ENCODE data around the gene ZNF564. TPM values are rescaled to one million over a fixed set of nuclear protein-coding genes. Genes with fewer than 3 reads are reported as not detected.
A peak's percentile ranks its signal among the peaks of the same experiment; 100 is the strongest.

Gene ZNF564
- total RNA-seq, 2 donors from 2014 or later: 8.5 to 8.6 TPM

DNA sequence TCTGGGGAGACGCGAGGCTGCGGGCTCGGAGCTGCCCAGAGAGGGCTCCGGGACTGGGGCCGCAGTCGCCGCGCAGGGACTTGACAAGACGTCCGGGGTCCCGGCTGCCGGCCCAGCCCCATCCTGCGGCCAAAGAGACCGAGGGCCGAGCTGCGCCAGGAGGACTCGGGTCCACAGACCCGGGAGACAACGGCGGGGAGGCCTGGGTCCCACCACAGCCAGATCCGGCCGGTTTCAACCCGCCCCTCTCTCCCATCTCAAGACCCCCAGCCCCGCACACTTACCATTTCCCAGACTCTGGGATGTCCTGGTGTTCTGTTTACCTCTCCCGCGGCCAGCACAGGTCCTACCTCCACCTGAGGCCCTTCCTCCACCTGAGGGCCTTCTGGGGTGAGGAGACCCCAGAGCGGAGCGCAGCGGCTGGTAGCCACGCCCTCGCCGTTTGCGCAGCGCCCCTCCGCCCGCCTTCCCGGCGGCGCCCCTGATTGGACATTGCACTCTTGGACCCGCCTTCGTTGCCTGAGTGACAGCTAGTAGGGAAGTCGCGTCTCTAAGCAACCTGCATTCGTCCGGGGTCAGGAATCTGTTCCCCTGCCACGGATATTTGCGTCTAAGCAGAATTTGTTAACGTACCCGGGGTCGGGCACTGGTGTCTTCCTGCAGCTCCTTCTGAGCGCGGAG lies 66.8 kb downstream of the ZNF564 start, which contains the start of gene ZNF709:
Gene ZNF709 (minus strand): TSS at position 446 of the 681 bp plus-strand sequence. CDS start 159 bp downstream, at position 287.
- H3K9me3 ChIP-seq: no peaks in the 10 kb centered on the region
- peaks cover 0 to 12% of the 10 kb centered on the region in 2 donors for H3K4me1 ChIP-seq
- TF ChIP-seq, protein P1, sequence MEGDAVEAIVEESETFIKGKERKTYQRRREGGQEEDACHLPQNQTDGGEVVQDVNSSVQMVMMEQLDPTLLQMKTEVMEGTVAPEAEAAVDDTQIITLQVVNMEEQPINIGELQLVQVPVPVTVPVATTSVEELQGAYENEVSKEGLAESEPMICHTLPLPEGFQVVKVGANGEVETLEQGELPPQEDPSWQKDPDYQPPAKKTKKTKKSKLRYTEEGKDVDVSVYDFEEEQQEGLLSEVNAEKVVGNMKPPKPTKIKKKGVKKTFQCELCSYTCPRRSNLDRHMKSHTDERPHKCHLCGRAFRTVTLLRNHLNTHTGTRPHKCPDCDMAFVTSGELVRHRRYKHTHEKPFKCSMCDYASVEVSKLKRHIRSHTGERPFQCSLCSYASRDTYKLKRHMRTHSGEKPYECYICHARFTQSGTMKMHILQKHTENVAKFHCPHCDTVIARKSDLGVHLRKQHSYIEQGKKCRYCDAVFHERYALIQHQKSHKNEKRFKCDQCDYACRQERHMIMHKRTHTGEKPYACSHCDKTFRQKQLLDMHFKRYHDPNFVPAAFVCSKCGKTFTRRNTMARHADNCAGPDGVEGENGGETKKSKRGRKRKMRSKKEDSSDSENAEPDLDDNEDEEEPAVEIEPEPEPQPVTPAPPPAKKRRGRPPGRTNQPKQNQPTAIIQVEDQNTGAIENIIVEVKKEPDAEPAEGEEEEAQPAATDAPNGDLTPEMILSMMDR (IDR thresholded peaks at IDR 0.05): no peak
- DNase-seq (ENCODE audit: low spot score): peak; percentile 90
- H3K27me3 ChIP-seq: no peaks in the 10 kb centered on the region
- H3K4me3 ChIP-seq: peak within 1 kb of the TSS; percentile 83 to 86
- H3K36me3 ChIP-seq: no peaks in the 10 kb centered on the region
- peak within 1 kb of the TSS; percentile 72 to 79 for H3K27ac ChIP-seq

DNA sequence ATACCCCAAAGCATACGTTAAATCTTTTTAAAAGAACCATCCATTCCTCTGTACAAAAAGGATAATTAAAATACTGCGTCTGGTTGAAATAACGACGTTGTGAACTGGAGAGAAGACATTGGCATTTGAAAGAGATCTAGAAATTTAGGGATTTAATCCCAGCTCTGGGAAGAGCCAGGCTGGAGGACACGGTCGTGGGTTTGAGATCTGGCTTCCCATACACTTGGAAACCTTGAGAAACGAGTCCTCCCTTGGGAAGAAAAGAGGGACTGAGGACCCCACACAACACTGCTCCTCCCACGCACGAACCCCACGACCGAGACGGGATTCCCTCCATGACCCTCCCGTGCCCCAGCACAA lies 67.3 kb downstream of the ZNF564 start:
- no peaks in the 10 kb centered on the region for H3K36me3 ChIP-seq
- DNase-seq (ENCODE audit: low spot score): no peak
- H3K27me3 ChIP-seq: no peaks in the 10 kb centered on the region
- H3K4me3 ChIP-seq: peak overlapping the region; percentile 83 to 86
- TF ChIP-seq, protein P1 (IDR thresholded peaks at IDR 0.05): no peak
- H3K27ac ChIP-seq: peak overlapping the region; percentile 72 to 79
- peaks cover 0 to 12% of the 10 kb centered on the region in 2 donors for H3K4me1 ChIP-seq
- H3K9me3 ChIP-seq: no peaks in the 10 kb centered on the region

DNA sequence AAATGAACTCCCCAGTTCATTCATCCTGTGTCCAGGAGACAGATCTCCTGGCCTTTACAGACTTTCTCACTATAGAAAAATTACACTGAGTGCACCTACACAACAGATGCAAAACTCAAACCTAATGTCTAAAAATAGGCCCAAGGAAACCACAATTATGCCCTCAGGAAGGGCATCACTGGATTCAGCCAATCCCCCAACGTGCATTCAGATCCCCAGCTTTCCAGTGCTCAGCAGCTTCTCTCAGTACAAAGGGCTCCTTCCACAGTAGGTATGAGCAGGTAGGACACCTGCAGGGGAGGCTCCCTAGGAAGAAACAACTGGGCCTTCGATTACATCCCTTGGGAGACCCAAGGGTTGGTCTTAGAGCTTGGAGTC lies 68.8 kb downstream of the ZNF564 start:
- DNase-seq (ENCODE audit: low spot score): no peak
- H3K36me3 ChIP-seq: no peaks in the 10 kb centered on the region
- H3K4me1 ChIP-seq: peaks cover 0 to 12% of the 10 kb centered on the region in 2 donors
- no peaks in the 10 kb centered on the region for H3K9me3 ChIP-seq
- H3K27ac ChIP-seq: no peak overlapping the region
- H3K4me3 ChIP-seq: no peak overlapping the region
- no peaks in the 10 kb centered on the region for H3K27me3 ChIP-seq
- TF ChIP-seq, protein P1 (IDR thresholded peaks at IDR 0.05): no peak

DNA sequence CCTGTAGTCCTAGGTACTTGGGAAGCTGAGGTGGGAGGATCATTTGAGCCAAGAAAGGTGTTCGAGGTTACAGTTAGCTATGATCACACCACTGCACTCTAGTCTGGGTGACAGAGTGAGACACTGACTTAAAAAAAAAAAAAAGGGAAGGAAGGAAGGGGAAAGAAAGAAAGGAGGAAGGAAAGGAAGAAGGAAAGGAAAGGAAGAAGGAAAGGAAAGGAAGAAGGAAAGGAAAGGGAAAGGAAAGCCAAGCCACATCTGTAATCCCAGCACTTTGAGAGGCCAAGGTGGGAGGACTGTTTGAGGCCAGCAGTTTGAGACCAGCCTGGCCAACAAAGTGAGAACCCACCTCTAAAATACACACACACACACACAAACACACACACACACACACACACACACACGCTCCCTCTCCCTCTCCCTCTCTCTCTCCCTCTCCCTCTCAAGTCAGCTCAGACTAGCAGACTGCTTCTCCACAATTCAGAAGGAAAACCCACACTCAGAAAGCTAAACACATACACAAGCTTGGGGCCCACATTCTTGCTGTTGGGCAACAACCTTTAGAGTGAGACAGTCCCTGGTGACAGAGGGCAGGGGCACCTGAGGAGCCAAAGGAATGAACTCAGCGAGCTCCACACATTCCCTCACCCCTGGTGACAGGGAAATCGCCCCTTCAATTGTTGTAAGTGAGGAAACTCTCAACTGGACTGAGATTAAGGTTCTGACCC lies 69.3 kb downstream of the ZNF564 start:
- TF ChIP-seq, protein P1 (IDR thresholded peaks at IDR 0.05): no peak
- Histone ChIP-seq H3K27me3 (no peaks in the 10 kb centered on the region), H3K27ac (no peak overlapping the region), H3K4me3 (no peak overlapping the region), H3K36me3 (no peaks in the 10 kb centered on the region), H3K4me1 (peaks cover 0 to 12% of the 10 kb centered on the region in 2 donors), H3K9me3 (no peaks in the 10 kb centered on the region)
- no peak for DNase-seq (ENCODE audit: low spot score)

DNA sequence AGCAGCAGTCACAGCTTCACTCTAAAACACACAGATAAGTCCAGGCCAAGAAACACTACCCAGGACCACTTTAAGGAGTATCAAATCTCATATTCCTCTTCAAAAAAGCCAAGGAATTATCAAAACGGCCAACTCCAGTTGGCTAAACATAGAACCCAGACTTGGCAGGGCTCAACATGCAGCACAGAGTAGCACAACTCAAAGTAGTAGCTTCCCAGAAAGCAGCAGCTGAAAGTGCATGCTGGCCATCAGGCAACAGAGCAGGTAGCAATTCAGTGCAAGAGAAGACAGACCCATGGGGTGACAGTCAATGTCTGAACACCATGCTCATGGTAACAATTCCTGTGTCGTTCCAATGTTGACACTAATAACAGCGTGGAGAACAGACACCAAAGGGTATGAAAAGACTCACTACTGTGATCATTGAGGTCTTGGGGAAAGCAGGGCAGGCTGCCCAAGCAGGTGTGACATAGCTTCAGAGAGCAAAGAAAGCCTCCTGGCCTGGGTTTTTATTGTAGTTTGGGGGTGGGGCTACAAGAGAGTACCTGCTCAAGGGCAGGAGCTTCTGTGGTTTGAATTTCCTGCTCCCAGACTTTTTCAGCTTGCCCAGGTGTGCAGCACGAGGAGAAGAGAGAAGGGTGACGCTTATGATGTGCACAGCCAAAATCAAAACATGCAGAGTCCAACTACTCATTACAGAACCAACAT lies 72.9 kb downstream of the ZNF564 start:
- Histone ChIP-seq H3K4me3 (no peak overlapping the region), H3K27ac (no peak overlapping the region)

More for the DNA sequence above, 72.9 kb downstream of the ZNF564 start:
- H3K36me3 ChIP-seq: no peaks in the 10 kb centered on the region
- no peak for DNase-seq (ENCODE audit: low spot score)
- no peaks in the 10 kb centered on the region for H3K27me3 ChIP-seq
- H3K9me3 ChIP-seq: no peaks in the 10 kb centered on the region
- TF ChIP-seq, protein P1 (IDR thresholded peaks at IDR 0.05): no peak
- peaks cover 0 to under 1% of the 10 kb centered on the region in 2 donors for H3K4me1 ChIP-seq

Other genes starting within 250 kb of the ZNF564 start
- gene ZNF563, start 217.8 kb downstream of the ZNF564 start, total RNA-seq: 1 to 10 TPM; 4.7 to 7.6 TPM
- 1 to 10 TPM; 1.0 to 1.8 TPM for gene ZNF442, start 185.8 kb downstream of the ZNF564 start, total RNA-seq
- 1 to 10 TPM; 2.0 to 2.2 TPM for gene ZNF799, start 150.2 kb downstream of the ZNF564 start, total RNA-seq
- gene ZNF443, start 110.5 kb downstream of the ZNF564 start, total RNA-seq: 1 to 10 TPM; 1.7 to 2.6 TPM
- 1 to 10 TPM; 1.6 to 2.0 TPM for gene ZNF709, start 66.7 kb downstream of the ZNF564 start, total RNA-seq
- 1 to 10 TPM; 2.5 to 4.5 TPM for gene ZNF490, start 59.3 kb upstream of the ZNF564 start, total RNA-seq
- gene ZNF791, start 59.4 kb upstream of the ZNF564 start, total RNA-seq: 10 to 100 TPM in 1 of 2 donors, 1 to 10 TPM in 1; 8.2 to 10.1 TPM
- gene MAN2B1, start 115.3 kb upstream of the ZNF564 start, total RNA-seq: 10 to 100 TPM; 33.7 to 35.5 TPM
- 10 to 100 TPM; 10.1 to 11.6 TPM for gene WDR83, start 115.3 kb upstream of the ZNF564 start, total RNA-seq
- gene DHPS, start 130.4 kb upstream of the ZNF564 start, total RNA-seq: 10 to 100 TPM; 59.8 to 60.1 TPM
- gene GNG14, start 136.5 kb upstream of the ZNF564 start, total RNA-seq: not detected
- 1 to 10 TPM; 1.8 TPM for gene FBXW9, start 145.1 kb upstream of the ZNF564 start, total RNA-seq
- 10 to 100 TPM; 35.9 to 55.2 TPM for gene TNPO2, start 172.4 kb upstream of the ZNF564 start, total RNA-seq
- 100 to 1,000 TPM; 262 to 287 TPM for gene TRIR, start 183.2 kb upstream of the ZNF564 start, total RNA-seq
- 10 to 100 TPM; 44.6 to 55.1 TPM for gene GET3, start 186.0 kb upstream of the ZNF564 start, total RNA-seq
- gene BEST2, start 200.3 kb upstream of the ZNF564 start, total RNA-seq: not detected
- 10 to 100 TPM; 11.4 to 12.2 TPM for gene HOOK2, start 224.1 kb upstream of the ZNF564 start, total RNA-seq
- 100 to 1,000 TPM; 321 to 506 TPM for gene JUNB, start 240.0 kb upstream of the ZNF564 start, total RNA-seq